C4-2B (cell line): ENCODE measurements around the gene APBB1IP.

Experiments
- ZFX ChIP-seq: fragments of 450-650 bp; IDR thresholded peaks from 2 replicates; pipeline ENCODE4 v1.6.1; 2017
- TF ChIP-seq, protein P1 (sequence below): fragments of 450-650 bp; conservative IDR thresholded peaks from 2 replicates; pipeline ENCODE4 v1.5.1; 2017; ENCODE audit warnings: mild to moderate bottlenecking

DNA sequence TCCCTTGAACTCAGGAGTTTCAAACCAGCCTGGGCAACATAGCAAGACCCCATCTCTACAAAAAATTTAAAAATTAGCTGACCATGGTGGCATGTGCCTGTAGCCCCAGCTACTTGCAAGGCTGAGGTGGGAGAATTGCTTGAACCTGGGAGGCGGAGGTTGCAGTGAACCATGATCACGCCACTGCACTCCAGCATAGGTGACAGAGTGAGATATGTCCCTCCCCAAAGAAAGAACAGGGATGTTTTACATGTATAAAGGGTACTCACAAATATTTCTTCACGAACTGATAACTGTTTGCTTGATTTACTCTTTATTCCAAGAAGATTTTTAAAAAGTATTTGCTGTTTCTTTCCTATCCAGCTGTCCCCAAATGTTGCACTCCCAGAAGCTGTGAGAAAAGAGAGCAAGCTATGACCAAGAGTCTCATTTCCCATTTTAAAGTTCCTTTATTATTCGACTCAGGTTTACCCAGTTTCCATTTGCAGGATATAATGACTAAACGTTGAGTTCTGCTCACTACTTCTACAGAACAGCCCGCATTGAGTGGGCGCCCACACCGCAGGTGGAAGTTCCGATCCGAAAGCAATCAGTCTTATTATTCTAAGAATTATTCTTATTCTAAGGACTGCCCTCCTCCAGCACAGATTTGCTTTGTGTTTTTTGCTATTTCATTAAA is 90.7 kb downstream of the APBB1IP start:
- TF ChIP-seq, protein P1, sequence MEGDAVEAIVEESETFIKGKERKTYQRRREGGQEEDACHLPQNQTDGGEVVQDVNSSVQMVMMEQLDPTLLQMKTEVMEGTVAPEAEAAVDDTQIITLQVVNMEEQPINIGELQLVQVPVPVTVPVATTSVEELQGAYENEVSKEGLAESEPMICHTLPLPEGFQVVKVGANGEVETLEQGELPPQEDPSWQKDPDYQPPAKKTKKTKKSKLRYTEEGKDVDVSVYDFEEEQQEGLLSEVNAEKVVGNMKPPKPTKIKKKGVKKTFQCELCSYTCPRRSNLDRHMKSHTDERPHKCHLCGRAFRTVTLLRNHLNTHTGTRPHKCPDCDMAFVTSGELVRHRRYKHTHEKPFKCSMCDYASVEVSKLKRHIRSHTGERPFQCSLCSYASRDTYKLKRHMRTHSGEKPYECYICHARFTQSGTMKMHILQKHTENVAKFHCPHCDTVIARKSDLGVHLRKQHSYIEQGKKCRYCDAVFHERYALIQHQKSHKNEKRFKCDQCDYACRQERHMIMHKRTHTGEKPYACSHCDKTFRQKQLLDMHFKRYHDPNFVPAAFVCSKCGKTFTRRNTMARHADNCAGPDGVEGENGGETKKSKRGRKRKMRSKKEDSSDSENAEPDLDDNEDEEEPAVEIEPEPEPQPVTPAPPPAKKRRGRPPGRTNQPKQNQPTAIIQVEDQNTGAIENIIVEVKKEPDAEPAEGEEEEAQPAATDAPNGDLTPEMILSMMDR, result no peak
- no peak for TF ChIP-seq ZFX
